Measurements from ENCODE around the gene SERPINA6.

The SERPINA6 gene

DNA sequence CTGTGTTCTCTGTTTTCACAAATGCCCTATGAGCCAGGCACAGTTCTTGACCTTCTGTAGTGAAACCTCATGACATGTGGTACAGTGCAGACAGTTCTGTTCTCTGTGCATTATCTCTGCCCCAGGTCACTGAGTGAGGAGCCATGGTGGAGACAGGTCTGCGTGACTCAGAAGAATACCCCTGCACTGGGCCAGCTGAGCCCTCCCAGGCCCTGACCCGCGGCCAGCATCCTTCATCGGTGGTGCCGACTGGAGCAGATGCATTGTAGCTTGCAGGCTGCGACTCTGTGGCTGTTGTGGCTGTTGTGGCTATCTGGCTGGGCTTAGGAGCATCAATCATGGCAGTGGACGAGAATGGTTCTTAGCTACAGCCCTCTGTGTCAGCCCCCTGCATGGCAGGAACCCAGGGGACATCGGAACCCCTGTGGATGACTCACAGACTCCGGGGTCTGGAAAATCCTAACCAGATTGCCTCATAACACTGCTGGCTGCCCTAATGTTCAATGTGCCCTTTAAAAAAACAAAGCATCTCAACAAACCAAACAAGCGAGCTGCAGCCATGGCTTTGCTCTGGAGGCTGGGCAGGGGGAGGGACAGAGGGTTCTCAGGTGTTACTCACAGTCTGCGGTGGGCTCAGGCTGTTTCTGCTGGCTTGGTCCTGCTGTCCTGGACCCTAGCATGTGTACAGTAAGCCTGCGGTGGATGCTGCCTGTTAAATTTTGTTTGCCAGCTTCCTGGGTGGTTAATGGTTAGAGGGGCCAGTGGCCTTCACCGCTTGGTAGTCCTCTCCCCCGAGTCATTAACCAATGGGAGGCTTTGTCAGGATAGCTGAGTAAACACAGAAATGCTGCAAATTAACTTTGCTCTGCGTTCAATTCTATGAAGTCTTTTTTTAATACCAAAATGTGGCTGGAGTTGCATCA lies at the start of gene SERPINA6:
Gene SERPINA6 (minus strand): TSS at position 689 of the 923 bp plus-strand sequence. CDS start 8,688 bp downstream, outside the sequence.
- no peak for DNase-seq

- peak; percentile 21 for DNase-seq
These were observed 49.0 kb upstream of the SERPINA6 start for GRCh38 chr14:94372021-94372605.

DNA sequence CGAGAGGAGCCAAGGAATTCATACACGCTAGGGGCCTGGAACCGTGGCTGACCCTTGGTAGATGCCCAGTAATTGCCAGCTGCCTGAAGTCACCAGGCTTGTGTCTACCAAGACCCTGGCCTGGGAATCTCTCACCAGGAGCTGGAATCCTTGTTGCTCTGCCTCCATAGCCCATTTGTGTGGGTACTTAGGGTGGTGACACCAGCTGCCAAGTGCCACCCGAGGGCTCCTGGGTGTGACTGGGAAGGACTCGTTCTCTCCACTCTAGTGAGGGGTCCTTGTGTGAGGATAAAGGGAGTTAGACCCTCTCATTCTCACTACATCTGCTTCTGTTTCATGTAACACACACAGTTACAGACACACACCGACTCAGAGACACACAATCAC lies 47.4 kb upstream of the SERPINA6 start:
- DNase-seq = peak; percentile 27

DNA sequence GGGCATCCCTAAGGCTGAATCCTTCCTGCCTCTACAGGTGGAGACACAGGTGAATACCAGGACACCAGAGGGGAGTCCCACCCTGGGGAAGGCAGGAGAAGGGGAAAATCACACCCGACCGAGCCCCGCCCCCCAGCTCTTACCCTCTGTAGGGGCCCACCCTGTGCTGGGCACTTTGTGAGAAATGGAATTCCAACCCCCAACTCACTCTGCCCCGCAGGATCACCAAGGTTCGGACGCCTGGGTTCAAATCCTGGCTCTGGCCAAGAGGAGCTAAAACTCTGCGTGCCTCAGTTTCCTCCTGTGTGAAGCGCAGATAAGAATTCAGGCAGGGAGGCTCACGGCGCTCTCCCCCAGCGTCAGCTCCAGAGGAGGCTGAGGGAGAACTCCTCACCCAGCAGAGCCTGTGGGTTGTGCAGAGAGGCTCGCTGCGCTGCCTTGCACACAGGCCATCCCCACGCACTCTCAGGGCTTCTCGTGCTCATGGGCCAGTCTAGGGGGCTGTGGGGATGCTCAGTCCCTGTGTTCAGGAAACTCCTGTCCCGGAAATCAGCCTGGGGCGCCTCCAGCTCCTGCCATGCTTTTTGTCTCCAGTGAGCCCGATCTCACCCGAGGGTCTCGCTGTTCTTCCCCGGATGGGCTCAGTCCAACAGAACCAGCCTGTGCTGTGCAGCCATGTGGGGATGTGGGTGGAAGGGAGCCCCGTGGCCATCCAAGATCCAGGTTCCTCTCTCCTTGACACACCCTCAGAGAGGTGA lies 46.8 kb upstream of the SERPINA6 start:
- peak; percentile 10 for DNase-seq

DNA sequence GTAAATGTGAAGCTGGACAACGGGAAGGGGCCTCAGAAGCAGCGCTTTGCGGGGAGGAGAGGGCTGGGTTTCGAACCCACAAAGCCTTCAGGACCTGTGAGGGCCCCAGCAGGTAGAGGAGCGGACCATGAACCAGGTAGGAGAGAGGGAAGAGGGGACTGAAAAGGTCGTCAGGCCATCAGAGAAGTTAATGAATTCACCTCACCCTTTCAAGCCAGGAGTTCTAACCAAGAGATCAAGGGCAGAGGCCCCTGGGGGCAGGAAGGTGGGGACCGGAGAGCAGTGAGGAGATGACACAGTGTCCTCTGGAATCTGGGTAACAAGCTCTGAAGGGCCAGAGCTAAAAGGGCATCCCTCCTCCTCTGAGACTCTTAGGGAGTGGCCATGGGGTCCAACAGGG lies 45.8 kb upstream of the SERPINA6 start:
- peak; percentile 32 for DNase-seq

DNA sequence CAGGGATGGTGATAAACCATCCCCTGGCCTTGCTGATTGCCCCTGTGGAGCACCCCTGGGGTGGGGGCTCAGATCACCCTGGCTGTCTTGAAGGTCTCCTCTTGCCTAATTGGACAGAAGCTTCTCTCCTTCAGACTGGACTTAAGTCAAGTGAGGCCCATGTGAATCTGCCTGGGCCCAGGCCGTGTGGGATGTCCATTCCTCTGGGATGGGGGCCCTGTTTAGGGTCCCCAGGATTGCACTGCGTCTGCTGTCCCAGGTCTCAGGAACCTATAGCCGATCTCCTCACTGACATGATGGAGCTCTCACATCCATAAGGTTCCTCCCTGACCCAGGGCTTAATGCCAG lies 45.1 kb upstream of the SERPINA6 start:
- DNase-seq = no peak

- peak; percentile 3 for DNase-seq
These were observed 44.5 kb upstream of the SERPINA6 start for GRCh38 chr14:94367347-94368242.

GRCh38 chr14:94366146-94366915 lies 43.2 kb upstream of the SERPINA6 start, which contains the start of gene SERPINA2:
SERPINA2 (minus strand) TSS chr14:94366698.
- DNase-seq = peak; percentile 13

DNA sequence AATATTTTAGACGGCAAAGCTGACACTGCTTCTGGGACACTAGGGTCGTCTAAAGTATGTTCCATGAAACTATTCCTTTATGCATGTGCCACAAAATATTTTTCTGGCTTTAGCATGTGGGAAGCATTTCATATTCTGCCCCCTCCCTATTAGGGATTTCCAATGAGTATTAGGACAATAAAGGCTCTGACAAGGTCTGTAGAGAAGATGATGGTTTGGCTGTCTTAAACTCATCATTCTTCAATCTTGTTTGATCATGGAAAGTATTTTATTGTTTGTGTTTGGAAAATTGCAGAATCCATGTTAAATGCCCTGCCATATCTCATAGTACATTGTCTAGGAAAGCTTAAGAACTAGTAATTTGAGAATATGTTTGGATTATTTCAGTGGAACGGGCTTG lies 42.5 kb upstream of the SERPINA6 start:
- no peak for DNase-seq

- DNase-seq = no peak
These were observed 41.8 kb upstream of the SERPINA6 start for GRCh38 chr14:94364964-94365363.

DNA sequence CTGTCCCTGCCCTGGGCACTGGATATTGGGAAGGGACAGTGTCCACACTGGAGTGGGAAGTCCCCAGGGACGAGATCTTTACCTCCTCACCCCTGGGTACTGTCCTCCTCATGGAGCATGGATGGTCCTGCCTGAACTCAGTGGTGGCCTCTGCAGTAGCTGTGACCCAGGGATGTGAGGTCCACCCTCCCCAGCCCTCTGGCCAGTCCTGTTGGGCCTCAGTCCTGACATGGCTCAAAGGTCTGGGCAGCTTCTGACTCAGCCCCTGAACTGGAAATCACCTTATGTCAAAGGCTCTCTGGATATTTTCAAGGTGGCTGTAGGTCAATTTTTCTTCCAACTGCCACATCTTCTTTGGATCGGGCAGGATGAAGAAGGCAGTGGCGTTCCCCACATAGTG lies 40.9 kb upstream of the SERPINA6 start:
- DNase-seq = no peak

- no peak for DNase-seq
These were observed 40.1 kb upstream of the SERPINA6 start for GRCh38 chr14:94363151-94363624.

DNA sequence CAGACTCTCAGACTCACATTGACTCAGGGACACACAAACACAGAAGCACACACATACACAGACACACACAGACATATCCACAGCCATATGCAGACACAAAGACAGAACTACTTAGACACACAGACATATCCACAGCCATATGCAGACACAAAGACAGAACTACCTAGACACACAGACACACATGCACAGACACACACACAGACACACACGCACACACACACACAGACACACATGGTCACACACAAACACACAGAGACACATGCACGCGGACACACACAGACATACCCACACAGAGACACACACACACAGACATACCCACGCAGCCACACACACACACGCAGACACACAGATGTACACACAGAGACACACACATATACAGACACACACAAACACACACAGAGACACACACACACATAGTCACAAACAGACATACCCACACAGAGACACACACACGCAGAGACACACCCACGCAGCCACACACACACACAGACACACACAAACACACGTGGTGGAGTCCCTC lies 39.5 kb upstream of the SERPINA6 start:
- DNase-seq = no peak

GRCh38 chr14:94361682-94362081 lies 38.5 kb upstream of the SERPINA6 start:
- DNase-seq = no peak

DNA sequence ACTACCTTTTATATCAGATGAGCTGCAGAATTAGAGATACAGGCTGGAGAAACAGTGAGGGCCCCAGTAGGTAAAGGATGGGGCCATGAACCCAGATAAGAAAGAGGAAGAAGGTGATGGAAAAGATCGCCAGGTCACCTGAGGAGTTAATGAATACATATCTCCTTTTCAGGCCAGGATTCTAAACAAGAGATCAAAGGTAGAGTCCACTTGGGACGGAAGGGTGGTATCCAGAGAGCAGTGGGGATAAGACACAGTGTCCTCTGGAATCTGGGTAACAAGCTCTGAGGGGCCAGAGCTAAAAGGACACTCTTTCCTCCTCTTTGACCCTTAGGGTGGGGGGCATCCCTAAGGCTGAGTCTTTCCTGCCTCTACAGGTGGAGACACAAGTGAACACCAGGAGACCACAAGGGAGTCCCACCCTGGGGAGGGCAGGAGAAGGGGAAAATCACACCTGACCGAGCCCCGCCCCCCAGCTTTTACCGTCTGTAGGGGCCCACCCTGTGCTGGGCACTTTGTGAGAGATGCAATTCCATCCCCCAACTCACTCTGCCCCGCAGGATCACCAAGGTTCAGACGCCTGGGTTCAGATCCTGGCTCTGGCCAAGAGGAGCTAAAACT lies 37.9 kb upstream of the SERPINA6 start:
- DNase-seq = no peak

DNA sequence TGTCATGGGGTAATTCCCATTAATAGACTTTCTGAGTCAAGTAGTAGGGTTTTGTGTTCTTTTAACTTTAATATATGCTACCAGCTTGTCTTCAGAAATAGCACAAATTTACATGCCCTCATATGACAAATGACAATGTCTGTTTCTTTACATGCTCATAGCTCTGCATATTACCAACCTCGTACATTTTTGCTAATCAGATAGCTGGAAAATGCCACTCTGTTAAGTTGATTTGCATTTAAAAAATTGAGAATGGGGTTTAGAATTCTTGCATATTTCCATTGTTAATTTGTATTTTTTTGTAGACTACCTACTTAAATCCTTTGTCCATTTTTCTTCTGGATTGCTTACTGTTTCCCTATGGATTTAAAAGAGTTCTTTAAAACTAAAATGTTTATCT lies 34.0 kb upstream of the SERPINA6 start:
- no peak for DNase-seq

DNA sequence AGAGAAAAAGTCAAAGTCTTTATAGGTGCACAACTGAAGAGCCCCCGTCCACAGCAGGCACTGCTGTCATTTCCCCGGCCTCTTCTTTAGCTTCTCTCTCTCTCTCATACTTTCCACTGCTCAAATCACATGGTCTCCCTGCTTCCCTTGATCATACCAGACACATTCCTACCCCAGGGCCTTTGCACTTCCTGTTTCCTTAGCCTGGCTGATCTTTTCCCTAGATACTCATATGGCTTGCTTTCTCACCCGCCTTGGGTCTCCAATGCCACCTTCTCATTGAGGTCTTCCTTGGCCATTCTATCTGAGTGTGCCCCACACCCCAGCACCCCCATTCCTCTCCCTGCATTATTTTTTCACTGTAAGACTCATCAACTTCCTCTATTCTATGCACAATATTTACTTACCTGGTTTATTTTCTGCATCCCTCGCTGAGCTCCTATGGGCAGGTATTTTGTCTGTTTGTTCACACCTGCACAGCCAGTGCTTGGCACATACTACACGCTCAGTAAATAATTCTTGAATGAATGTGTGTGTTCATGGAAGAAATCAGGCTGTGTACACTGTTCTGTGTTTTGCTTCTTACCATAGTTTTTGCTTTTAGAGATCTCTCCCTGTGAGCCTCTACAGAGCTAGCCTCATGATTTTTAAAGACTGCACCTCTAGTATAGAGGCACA lies 33.4 kb upstream of the SERPINA6 start:
- no peak for DNase-seq

DNA sequence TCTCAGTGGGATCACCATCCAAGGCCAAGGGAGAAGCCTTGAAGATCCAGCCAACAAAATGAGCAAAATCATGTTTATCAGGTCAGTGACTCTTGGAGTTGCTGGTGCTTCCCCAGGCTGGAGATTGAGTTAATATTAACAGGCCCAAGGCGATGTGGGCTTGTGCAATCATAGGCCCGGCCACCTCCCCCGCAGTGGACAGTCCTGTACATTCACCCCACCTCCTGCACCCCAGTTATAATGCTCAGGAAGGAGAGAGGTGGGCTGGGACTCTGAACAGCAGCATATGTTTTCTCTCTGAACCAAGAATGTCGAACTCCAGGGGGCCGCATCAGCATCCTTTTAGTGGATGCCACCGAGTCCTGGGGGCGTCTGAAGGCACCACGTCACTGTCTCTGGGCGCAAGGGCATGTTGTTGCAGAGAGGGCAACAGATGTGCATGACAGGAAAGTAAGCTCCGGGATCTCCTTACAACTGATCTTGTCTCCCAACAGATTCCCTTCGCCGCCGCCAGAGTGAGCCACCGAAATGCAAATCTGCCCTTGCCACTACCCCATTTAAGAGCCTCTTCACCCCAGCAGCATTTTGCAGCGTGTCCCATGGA lies 32.2 kb upstream of the SERPINA6 start:
- no peak for DNase-seq

- no peak for DNase-seq
These were observed 31.6 kb upstream of the SERPINA6 start for GRCh38 chr14:94354638-94355185.
